HL-60 (cell line): ENCODE results near the gene DZIP1.

Experiments
- DNase-seq, 2 experiments: peaks; one replicate each; pipeline ENCODE4 v3.0.0-alpha.2; 2010 to 2020; ENCODE audit warnings: low read depth in 1 of 2, low spot score in 1 of 2
- H3K27ac ChIP-seq: fragments of 250-450 bp; sonication (Bioruptor Pico); replicated peaks from 2 replicates; pipeline ENCODE4 v1.5.1; 2020; ENCODE audit warnings: mild to moderate bottlenecking, moderate library complexity
- H3K27me3 ChIP-seq: fragments of 250-450 bp; sonication (Bioruptor Pico); 2 replicates; pipeline ENCODE4 v1.5.1; 2021; ENCODE audit warnings: mild to moderate bottlenecking, moderate library complexity; ENCODE audit not compliant: insufficient read depth, poor library complexity, severe bottlenecking
- H3K4me3 ChIP-seq: replicated peaks from 2 replicates; pipeline ENCODE4 v1.5.1; 2011; ENCODE audit warnings: mild to moderate bottlenecking, control low read depth, low read length; ENCODE audit not compliant: insufficient read depth
- CTCF ChIP-seq: IDR thresholded peaks from one replicate; pipeline ENCODE4 v1.5.1; 2011; ENCODE audit warnings: low read length, control low read depth, inconsistent platforms; ENCODE audit not compliant: insufficient read depth
- GABPA ChIP-seq: IDR thresholded peaks from 2 replicates; pipeline ENCODE4 v1.6.1; 2012; ENCODE audit warnings: low read depth
- POLR2AphosphoS5 ChIP-seq: IDR thresholded peaks from 2 replicates; pipeline ENCODE4 v1.6.1; 2012; ENCODE audit warnings: low read depth
- REST ChIP-seq: IDR thresholded peaks from 2 replicates; pipeline ENCODE4 v1.6.1; 2012; ENCODE audit warnings: low read depth; ENCODE audit not compliant: insufficient replicate concordance
- SPI1 ChIP-seq: IDR thresholded peaks from 2 replicates; pipeline ENCODE4 v1.6.1; 2012; ENCODE audit warnings: low read depth, mild to moderate bottlenecking, borderline replicate concordance

The DZIP1 gene

GRCh38 chr13:95553581-95554385, 90.7 kb downstream of the DZIP1 start:
- H3K4me3 ChIP-seq: no peak overlapping the region
- TF ChIP-seq SPI1 (no peak), GABPA (no peak), CTCF (no peak), POLR2AphosphoS5 (no peak), REST (no peak)
- H3K27me3 ChIP-seq: peaks cover 14% of the 10 kb centered on the region
- no peak for DNase-seq
- no peak overlapping the region for H3K27ac ChIP-seq

- no peak for TF ChIP-seq GABPA
- no peak for TF ChIP-seq SPI1
- TF ChIP-seq CTCF: no peak
- TF ChIP-seq POLR2AphosphoS5: no peak
- H3K27ac ChIP-seq: no peak within 1 kb of the TSS
- peaks cover 14% of the 10 kb centered on the region for H3K27me3 ChIP-seq
- H3K4me3 ChIP-seq: no peak within 1 kb of the TSS
- no peak for DNase-seq
Observed at GRCh38 chr13:95552539-95553441, 91.7 kb downstream of the DZIP1 start, which contains the start of gene CLDN10. TSS of gene CLDN10 (plus strand) at chr13:95552720. CDS start at chr13:95552754, 34 bp downstream.

- Histone ChIP-seq H3K4me3 (no peak overlapping the region), H3K27ac (no peak overlapping the region), H3K27me3 (peaks cover 14% of the 10 kb centered on the region)
- TF ChIP-seq SPI1 (no peak), REST (no peak), GABPA (no peak), CTCF (no peak), POLR2AphosphoS5 (no peak)
- no peak for DNase-seq
Observed at GRCh38 chr13:95552208-95552538, 92.3 kb downstream of the DZIP1 start.
